Adrenal gland (tissue), 5 donors: ENCODE data around the gene SPPL2B.

Experiments used
- POLR2A ChIP-seq, 2 donors: fragments of 450-650 bp; IDR thresholded peaks; one replicate each; pipeline ENCODE4 v1.6.1; 2017; ENCODE audit warnings: antibody characterized with exemption in 2 of 2, mild to moderate bottlenecking in 2 of 2, moderate library complexity in 1 of 2
- TF ChIP-seq, protein P1 (sequence below), 6 experiments: fragments of 450-650 bp in 4 of 6; fragments of 200-600 bp in 2 of 6; sonication (generic) in 1 of 6; IDR thresholded peaks; 1 replicate in 5 of 6; 2 replicates in 1 of 6; pipeline versions ENCODE4 v1.5.1 to v1.8.0; 2016 to 2021; ENCODE audit warnings: antibody characterized with exemption in 6 of 6, mild to moderate bottlenecking in 2 of 6, moderate library complexity in 1 of 6
- donor health status: DM: no; HTN: no; CAD: no.

DNA sequence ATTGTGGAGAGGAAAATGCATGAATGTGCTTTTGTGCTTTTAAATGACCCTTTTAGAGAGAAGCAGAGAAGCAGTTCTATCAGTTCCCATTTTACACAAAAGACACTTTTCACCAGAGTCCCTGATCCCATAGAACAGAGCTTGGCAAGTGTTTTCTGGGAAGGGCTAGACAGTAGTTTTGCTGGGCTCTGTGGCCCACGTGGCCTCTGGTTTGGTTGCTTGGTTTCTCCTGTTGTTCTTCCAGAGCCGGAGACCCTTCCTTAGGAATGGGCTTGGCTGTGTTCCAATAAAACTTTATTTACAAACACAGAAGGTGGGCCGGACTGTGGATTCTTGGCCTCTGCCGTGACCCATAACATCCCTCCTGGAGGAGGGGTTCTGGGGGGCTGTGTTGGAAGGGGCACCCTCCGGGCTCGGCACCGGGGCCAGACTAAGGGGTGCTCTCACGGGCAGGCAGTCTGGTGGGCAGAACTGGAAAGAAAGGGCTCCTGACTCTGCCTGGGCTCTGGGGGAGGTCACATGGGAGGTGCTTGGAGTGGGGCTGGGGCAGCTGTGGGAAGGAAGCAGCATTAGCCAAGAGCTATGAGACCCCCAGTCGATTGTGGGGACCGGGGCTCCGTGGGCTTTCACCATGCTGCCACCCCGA, 3.2 kb downstream of the SPPL2B start:
- TF ChIP-seq, protein P1, sequence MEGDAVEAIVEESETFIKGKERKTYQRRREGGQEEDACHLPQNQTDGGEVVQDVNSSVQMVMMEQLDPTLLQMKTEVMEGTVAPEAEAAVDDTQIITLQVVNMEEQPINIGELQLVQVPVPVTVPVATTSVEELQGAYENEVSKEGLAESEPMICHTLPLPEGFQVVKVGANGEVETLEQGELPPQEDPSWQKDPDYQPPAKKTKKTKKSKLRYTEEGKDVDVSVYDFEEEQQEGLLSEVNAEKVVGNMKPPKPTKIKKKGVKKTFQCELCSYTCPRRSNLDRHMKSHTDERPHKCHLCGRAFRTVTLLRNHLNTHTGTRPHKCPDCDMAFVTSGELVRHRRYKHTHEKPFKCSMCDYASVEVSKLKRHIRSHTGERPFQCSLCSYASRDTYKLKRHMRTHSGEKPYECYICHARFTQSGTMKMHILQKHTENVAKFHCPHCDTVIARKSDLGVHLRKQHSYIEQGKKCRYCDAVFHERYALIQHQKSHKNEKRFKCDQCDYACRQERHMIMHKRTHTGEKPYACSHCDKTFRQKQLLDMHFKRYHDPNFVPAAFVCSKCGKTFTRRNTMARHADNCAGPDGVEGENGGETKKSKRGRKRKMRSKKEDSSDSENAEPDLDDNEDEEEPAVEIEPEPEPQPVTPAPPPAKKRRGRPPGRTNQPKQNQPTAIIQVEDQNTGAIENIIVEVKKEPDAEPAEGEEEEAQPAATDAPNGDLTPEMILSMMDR (IDR thresholded peaks at IDR 0.05), result no peak
- TF ChIP-seq POLR2A (IDR thresholded peaks at IDR 0.05), result no peak
